ENCODE measurements around the gene NACC2. TPM values are rescaled to one million over a fixed set of nuclear protein-coding genes. Genes with fewer than 3 reads are reported as not detected.

NACC2 gene
- total and polyA plus RNA-seq, 10 donors: 2.1 to 34.9 (median 23.7) TPM

DNA sequence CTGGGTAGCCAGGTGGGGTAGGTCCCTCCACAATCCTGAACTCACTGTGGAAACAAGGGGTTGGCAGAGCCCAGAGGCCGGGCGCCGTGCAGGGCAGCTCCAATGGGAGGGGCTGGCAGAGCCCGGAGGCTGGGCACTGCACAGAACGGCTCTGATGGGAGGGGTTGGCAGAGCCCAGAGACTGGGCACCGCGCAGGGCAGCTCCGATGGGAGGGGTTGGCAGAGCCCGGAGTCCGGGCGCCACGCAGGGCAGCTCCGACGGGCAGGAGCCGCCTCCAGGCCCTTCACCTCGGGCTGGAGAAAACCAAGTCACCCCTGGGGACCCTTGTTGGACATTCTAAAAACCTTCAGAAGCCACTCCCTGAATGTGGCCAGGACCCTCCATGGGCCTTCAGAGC, 9.3 kb downstream of the NACC2 start:
- Histone ChIP-seq H3K27ac (peak overlapping the region in 6 of 8 donors; percentile 18 to 59 (median 50)), H3K36me3 (peaks cover 0 to 23% (median 0%) of the 10 kb centered on the region in 6 donors), H3K27me3 (replicated peaks in 1 of 7) (peaks cover 0 to 22% (median 0%) of the 10 kb centered on the region in 7 donors), H3K4me1 (peaks cover 32 to 99% (median 68%) of the 10 kb centered on the region in 6 donors), H3K4me3 (no peak overlapping the region), H3K9me3 (no peaks in the 10 kb centered on the region)
- DNase-seq: peak; percentile 83
- TF ChIP-seq POLR2A (IDR thresholded peaks at IDR 0.05) (no peak), POLR2AphosphoS5 (IDR thresholded peaks at IDR 0.05) (peak in 2 of 3 donors; percentile 32 to 41)
- TF ChIP-seq, protein P1, sequence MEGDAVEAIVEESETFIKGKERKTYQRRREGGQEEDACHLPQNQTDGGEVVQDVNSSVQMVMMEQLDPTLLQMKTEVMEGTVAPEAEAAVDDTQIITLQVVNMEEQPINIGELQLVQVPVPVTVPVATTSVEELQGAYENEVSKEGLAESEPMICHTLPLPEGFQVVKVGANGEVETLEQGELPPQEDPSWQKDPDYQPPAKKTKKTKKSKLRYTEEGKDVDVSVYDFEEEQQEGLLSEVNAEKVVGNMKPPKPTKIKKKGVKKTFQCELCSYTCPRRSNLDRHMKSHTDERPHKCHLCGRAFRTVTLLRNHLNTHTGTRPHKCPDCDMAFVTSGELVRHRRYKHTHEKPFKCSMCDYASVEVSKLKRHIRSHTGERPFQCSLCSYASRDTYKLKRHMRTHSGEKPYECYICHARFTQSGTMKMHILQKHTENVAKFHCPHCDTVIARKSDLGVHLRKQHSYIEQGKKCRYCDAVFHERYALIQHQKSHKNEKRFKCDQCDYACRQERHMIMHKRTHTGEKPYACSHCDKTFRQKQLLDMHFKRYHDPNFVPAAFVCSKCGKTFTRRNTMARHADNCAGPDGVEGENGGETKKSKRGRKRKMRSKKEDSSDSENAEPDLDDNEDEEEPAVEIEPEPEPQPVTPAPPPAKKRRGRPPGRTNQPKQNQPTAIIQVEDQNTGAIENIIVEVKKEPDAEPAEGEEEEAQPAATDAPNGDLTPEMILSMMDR (IDR thresholded peaks at IDR 0.05 in 8 of 11, conservative IDR thresholded peaks at IDR 0.05 in 3 of 11): no peak
- intact Hi-C loops (cut with DNase I; ENCODE audit: low total_unique reads): loop anchor here (5.0 kb wide), 1 partner anchor 36 kb away; no protein-coding TSS in a partner anchor
- WGBS, 5 donors: 73 to 85% (median 81%) methylated on average over 16 of the region's 16 CpGs

DNA sequence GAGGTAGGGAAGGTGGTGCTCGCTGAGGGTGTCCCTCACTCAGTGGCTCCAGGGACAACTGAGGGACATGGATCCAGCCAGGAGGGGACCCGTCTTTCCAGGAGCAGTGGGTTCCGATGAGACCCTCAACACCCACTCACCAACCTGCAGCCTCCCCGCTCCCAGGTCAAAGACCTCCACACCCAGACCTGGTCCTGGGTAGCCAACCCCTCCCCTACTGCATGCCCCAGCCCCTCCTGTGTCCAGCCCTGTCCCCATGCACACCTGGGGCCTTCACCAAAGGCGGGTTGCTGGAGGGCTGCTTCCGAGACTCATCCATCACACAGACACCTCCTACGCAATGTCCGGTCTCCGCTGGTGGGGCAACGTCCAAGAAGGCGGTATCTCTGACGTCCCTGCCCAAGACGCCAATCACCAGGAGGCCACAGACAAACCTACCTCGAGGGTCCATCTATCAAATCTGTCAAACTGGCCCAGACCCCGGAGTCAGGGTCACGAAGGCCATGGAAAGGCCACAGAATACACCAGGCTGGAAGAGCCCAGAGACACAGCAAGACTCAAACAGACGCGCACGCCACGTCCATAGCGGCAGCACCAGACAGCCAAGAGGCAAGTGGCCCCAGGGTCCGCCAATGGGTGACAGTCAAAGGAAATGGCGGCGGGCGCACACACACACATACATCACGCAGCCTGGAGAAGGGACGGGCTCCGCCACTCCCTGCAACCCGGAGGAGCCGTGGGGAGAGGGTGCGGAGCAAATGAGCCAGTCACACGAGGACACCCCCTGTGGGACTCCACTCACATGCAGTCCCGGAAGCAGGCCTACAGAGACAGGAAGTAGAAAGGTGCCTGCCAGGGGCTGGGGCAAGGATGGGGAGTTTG, 10.8 kb downstream of the NACC2 start:
- H3K4me3 ChIP-seq: no peak overlapping the region
- DNase-seq: no peak
- peaks cover 30 to 99% (median 67%) of the 10 kb centered on the region in 6 donors for H3K4me1 ChIP-seq
- no peak for TF ChIP-seq POLR2A (IDR thresholded peaks at IDR 0.05)
- no peak for TF ChIP-seq POLR2AphosphoS5 (IDR thresholded peaks at IDR 0.05)
- TF ChIP-seq, protein P1 (IDR thresholded peaks at IDR 0.05 in 8 of 11, conservative IDR thresholded peaks at IDR 0.05 in 3 of 11): no peak
- no peaks in the 10 kb centered on the region for H3K9me3 ChIP-seq
- 80 to 87% (median 84%) methylated on average over 20 to 33 of the region's 33 CpGs for WGBS, 5 donors
- H3K27ac ChIP-seq: no peak overlapping the region
- H3K36me3 ChIP-seq: peaks cover 0 to 23% (median 0%) of the 10 kb centered on the region in 6 donors
- intact Hi-C loops (cut with DNase I; ENCODE audit: low total_unique reads): no loop called here
- H3K27me3 ChIP-seq (replicated peaks in 1 of 7): peaks cover 0 to 20% (median 0%) of the 10 kb centered on the region in 7 donors

DNA sequence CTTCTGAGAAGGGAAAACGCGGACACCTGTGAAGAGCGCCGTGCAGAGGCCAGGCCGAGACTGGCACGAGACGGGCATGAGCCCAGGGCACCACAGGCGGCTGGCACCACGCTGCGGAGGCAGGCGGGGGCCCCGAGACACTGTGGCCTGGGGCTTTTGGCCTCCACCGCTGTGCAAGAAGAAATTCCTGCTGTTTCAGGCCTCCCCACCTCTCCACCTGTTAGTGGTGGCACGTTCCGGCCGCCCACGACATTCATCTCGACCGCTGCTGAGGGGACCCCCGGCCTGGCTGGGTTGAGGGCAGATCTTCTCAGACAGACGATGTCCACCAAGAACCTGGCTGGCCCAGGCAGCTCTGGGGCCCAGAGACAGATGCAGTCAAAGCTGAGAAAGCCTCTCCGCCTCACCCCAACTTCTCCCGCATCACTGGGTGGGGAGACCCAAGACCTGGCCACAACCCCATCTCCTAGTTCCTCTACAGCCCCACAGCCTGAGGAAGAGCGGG, 11.5 kb downstream of the NACC2 start:
- TF ChIP-seq POLR2A (IDR thresholded peaks at IDR 0.05): no peak
- TF ChIP-seq, protein P1 (IDR thresholded peaks at IDR 0.05 in 8 of 11, conservative IDR thresholded peaks at IDR 0.05 in 3 of 11): no peak
- TF ChIP-seq POLR2AphosphoS5 (IDR thresholded peaks at IDR 0.05): no peak
- Histone ChIP-seq H3K4me1 (peaks cover 24 to 99% (median 67%) of the 10 kb centered on the region in 6 donors), H3K9me3 (no peaks in the 10 kb centered on the region), H3K36me3 (peaks cover 0 to 27% (median 0%) of the 10 kb centered on the region in 6 donors), H3K27me3 (replicated peaks in 1 of 7) (peaks cover 0 to 14% (median 0%) of the 10 kb centered on the region in 7 donors), H3K4me3 (no peak overlapping the region), H3K27ac (no peak overlapping the region)
- DNase-seq: no peak
- 92 to 97% (median 92%) methylated on average over 15 to 24 of the region's 24 CpGs for WGBS, 5 donors
- intact Hi-C loops (cut with DNase I; ENCODE audit: low total_unique reads): no loop called here
